ENCODE results near the gene OSBPL5.

- TF ChIP-seq CTCF (conservative IDR thresholded peaks at IDR 0.05; ENCODE audit: low read depth, low read length) = no peak
- TF ChIP-seq EZH2 (IDR thresholded peaks at IDR 0.05; ENCODE audit: low read length, unreplicated experiment) = no peak
These were observed 41.2 kb upstream of the OSBPL5 start for GRCh38 chr11:3206156-3206921.
